ENCODE measurements around the gene ATP5ME.

The ATP5ME gene

DNA sequence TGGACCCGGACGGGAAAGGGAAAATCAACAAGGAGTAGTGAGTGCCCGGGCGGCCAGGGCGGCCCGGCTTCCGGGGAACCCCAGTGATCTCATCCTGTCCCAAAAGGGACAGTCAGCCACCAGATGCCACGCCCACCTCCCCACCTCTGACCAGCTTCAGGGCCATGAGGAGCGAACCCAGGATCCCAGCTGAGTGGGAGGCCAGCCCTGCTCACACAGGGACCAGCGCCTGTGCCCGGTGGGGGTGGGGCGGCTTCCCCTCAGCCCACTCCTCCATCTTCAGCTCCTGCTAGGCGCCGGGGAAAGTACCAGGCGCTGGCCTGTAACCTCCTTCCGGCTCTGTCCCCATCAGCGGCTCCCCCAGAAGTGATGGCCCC is 6.5 kb upstream of the ATP5ME start:
- H3K27me3 ChIP-seq (ENCODE audit: control insufficient read depth, insufficient read depth, low read length) = no peaks in the 10 kb centered on the region
- H3K9ac ChIP-seq = no peak overlapping the region
- no peak overlapping the region for H3K4me3 ChIP-seq (ENCODE audit: low read depth, low read length)
- no peaks in the 10 kb centered on the region for H3K79me2 ChIP-seq
- H3K9me3 ChIP-seq (ENCODE audit: control insufficient read depth, low read length) = no peaks in the 10 kb centered on the region
- no peak overlapping the region for H2AFZ ChIP-seq
- no peak overlapping the region for H3K27ac ChIP-seq
- H3K4me2 ChIP-seq (ENCODE audit: low read length) = peak overlapping the region; percentile 73
- H3K4me1 ChIP-seq = peaks cover 3% of the 10 kb centered on the region
- no peaks in the 10 kb centered on the region for H3K36me3 ChIP-seq (ENCODE audit: control insufficient read depth, insufficient read depth, low read length)
- TF ChIP-seq, protein P1, sequence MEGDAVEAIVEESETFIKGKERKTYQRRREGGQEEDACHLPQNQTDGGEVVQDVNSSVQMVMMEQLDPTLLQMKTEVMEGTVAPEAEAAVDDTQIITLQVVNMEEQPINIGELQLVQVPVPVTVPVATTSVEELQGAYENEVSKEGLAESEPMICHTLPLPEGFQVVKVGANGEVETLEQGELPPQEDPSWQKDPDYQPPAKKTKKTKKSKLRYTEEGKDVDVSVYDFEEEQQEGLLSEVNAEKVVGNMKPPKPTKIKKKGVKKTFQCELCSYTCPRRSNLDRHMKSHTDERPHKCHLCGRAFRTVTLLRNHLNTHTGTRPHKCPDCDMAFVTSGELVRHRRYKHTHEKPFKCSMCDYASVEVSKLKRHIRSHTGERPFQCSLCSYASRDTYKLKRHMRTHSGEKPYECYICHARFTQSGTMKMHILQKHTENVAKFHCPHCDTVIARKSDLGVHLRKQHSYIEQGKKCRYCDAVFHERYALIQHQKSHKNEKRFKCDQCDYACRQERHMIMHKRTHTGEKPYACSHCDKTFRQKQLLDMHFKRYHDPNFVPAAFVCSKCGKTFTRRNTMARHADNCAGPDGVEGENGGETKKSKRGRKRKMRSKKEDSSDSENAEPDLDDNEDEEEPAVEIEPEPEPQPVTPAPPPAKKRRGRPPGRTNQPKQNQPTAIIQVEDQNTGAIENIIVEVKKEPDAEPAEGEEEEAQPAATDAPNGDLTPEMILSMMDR (IDR thresholded peaks at IDR 0.05) = no peak

DNA sequence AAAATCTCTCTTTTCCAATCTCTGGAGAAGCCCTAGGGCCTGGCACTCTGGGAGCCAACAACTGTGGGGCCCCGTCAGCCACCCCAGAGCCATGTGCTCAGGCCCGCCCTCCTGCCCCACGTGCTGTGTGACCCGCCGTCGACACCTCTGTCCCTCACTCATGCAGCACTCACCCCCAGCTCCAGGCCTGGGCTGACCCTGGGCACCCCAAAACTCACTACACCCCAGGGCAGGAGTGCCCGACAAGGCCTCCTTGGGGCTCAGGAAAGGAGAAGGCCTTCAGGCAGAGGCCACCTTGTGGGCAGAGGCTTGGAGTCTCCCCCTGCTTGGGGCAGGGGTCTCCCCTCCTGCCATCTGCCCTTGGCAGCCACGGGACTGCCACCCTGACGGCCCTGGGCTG is 6.0 kb upstream of the ATP5ME start:
- peaks cover 3% of the 10 kb centered on the region for H3K4me1 ChIP-seq
- TF ChIP-seq, protein P1 (IDR thresholded peaks at IDR 0.05) = no peak
- H3K27me3 ChIP-seq (ENCODE audit: control insufficient read depth, insufficient read depth, low read length) = no peaks in the 10 kb centered on the region
- H2AFZ ChIP-seq = no peak overlapping the region
- no peak overlapping the region for H3K4me3 ChIP-seq (ENCODE audit: low read depth, low read length)
- no peaks in the 10 kb centered on the region for H3K79me2 ChIP-seq
- H3K9me3 ChIP-seq (ENCODE audit: control insufficient read depth, low read length) = no peaks in the 10 kb centered on the region
- H3K4me2 ChIP-seq (ENCODE audit: low read length) = no peak overlapping the region
- no peak overlapping the region for H3K9ac ChIP-seq
- H3K27ac ChIP-seq = no peak overlapping the region
- H3K36me3 ChIP-seq (ENCODE audit: control insufficient read depth, insufficient read depth, low read length) = no peaks in the 10 kb centered on the region

DNA sequence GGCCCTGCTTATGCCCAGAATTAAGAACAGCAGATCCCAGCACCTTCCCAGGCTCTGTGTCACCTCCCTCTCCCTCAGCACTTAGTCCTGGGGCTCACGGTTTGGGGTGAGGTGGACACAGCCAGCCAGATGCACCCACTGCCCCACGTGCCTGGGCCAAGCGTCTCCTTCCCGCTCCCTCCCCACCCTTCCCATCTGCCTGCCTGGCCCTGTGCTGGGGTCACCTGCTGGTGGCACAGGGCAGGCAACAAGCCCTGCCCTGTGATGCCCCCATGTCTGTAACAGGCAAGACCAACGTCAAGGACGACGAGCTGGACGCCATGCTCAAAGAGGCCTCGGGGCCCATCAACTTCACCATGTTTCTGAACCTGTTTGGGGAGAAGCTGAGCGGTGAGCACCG is 5.6 kb upstream of the ATP5ME start:
- H3K4me3 ChIP-seq (ENCODE audit: low read depth, low read length) = no peak overlapping the region
- H3K9ac ChIP-seq = no peak overlapping the region
- H3K36me3 ChIP-seq (ENCODE audit: control insufficient read depth, insufficient read depth, low read length) = no peaks in the 10 kb centered on the region
- H3K27me3 ChIP-seq (ENCODE audit: control insufficient read depth, insufficient read depth, low read length) = no peaks in the 10 kb centered on the region
- no peaks in the 10 kb centered on the region for H3K79me2 ChIP-seq
- TF ChIP-seq, protein P1 (IDR thresholded peaks at IDR 0.05) = no peak
- H3K27ac ChIP-seq = no peak overlapping the region
- H3K4me1 ChIP-seq = peaks cover 3% of the 10 kb centered on the region
- H2AFZ ChIP-seq = no peak overlapping the region
- H3K9me3 ChIP-seq (ENCODE audit: control insufficient read depth, low read length) = no peaks in the 10 kb centered on the region
- H3K4me2 ChIP-seq (ENCODE audit: low read length) = no peak overlapping the region

DNA sequence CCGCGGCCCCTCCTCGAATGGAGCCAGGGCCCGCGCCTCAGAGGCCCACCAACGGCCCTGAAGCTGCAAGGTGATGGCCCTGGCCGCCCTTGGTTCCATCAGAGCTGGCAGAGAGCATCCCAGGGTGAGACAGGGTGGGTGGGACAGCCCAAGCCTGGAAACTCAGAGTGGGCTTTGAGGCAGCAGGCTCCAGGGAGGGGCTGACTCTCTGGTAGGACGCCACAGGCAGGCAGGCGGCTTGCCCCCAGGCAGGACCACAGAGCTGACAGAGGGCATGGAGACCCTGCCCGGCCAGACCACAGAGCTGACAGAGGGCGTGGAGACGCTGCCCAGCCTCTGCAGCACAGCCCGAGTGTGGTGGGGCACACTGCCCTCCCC is 5.0 kb upstream of the ATP5ME start:
- no peak overlapping the region for H3K4me3 ChIP-seq (ENCODE audit: low read depth, low read length)
- TF ChIP-seq, protein P1 (IDR thresholded peaks at IDR 0.05) = no peak

DNA sequence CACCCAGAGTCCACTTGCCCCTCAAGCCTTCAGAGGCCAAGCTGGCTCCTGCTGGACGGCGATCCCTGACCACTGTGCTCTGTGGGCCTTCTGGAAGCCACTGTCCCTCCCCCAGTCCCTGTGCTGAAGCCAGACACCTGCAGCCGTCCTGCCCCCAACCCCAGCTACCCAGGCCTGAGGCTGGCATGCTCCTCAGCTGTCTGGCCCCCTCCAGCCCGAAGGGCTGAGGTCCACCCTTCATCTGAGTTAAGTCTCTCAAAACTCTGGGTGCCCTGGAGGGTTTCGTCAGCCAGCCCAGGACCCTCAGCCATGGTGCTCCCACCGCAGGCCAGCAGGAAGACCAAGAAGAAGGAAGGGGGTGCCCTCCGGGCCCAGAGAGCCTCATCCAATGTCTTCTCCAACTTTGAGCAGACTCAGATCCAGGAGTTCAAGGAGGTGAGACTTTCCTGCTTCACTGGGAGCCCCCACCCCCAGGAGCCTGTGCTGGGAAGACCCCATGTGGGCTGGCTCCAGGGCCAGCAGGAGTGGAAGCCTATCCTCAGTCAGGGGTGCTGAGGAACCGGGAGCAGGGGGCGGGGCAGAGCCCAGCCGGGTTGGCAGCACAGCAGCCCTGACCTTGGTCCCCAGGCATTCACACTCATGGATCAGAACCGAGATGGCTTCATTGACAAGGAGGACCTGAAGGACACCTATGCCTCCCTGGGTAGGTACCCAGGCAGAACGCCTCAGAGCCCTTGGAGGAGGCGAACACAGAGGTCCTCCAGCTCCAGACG is 4.4 kb upstream of the ATP5ME start:
- no peak overlapping the region for H3K27ac ChIP-seq
- no peaks in the 10 kb centered on the region for H3K79me2 ChIP-seq
- no peak overlapping the region for H3K9ac ChIP-seq
- no peak overlapping the region for H2AFZ ChIP-seq
- H3K9me3 ChIP-seq (ENCODE audit: control insufficient read depth, low read length) = no peaks in the 10 kb centered on the region
- peaks cover 3% of the 10 kb centered on the region for H3K4me1 ChIP-seq
- TF ChIP-seq, protein P1 (IDR thresholded peaks at IDR 0.05) = no peak
- H3K36me3 ChIP-seq (ENCODE audit: control insufficient read depth, insufficient read depth, low read length) = no peaks in the 10 kb centered on the region
- H3K4me3 ChIP-seq (ENCODE audit: low read depth, low read length) = no peak overlapping the region
- H3K27me3 ChIP-seq (ENCODE audit: control insufficient read depth, insufficient read depth, low read length) = no peaks in the 10 kb centered on the region
- no peak overlapping the region for H3K4me2 ChIP-seq (ENCODE audit: low read length)

More for the DNA sequence above, 5.0 kb upstream of the ATP5ME start:
- Histone ChIP-seq H3K9ac (no peak overlapping the region), H3K9me3 (ENCODE audit: control insufficient read depth, low read length) (no peaks in the 10 kb centered on the region), H2AFZ (no peak overlapping the region), H3K27me3 (ENCODE audit: control insufficient read depth, insufficient read depth, low read length) (no peaks in the 10 kb centered on the region), H3K27ac (no peak overlapping the region), H3K4me2 (ENCODE audit: low read length) (no peak overlapping the region), H3K79me2 (no peaks in the 10 kb centered on the region), H3K36me3 (ENCODE audit: control insufficient read depth, insufficient read depth, low read length) (no peaks in the 10 kb centered on the region), H3K4me1 (peaks cover 3% of the 10 kb centered on the region)

Measured in parathyroid adenoma (tissue), 2 donors.